Upper lobe of left lung (tissue), 6 donors: ENCODE measurements around the gene PITPNM1. TPM values are rescaled to one million over a fixed set of nuclear protein-coding genes. Genes with fewer than 3 reads are reported as not detected.
A peak's percentile ranks its signal among the peaks of the same experiment; 100 is the strongest.
"Not testable (repeated sequence)": the region's sequence is repeated elsewhere in the genome, so short reads cannot be mapped to it uniquely, and the experiment has no call there.

Experiments
- ATAC-seq, 2 donors: fragments of 200-7000 bp; cut with Tn5 transposase; one replicate each; pipeline ENCODE4 v1.9.1; 2022; ENCODE audit warnings: mild to moderate bottlenecking in 2 of 2, moderate library complexity in 2 of 2; ENCODE audit not compliant: low FRiP score in 2 of 2
- DNase-seq, 2 donors: peaks; one replicate each; pipeline ENCODE4 v3.0.0-alpha.2; 2019 to 2020
- H3K27ac ChIP-seq, 4 donors: fragments of 200-600 bp; sonication (generic); one replicate each; pipeline ENCODE4 v1.5.1; 2016 to 2019
- H3K27me3 ChIP-seq, 4 donors: fragments of 200-600 bp; sonication (generic); one replicate each; pipeline ENCODE4 v1.5.1; 2017 to 2019
- H3K36me3 ChIP-seq, 4 donors: fragments of 200-600 bp; sonication (generic); one replicate each; pipeline ENCODE4 v1.5.1; 2016 to 2019
- H3K4me1 ChIP-seq, 4 donors: fragments of 200-600 bp; sonication (generic); one replicate each; pipeline ENCODE4 v1.5.1; 2018 to 2019
- H3K4me3 ChIP-seq, 4 donors: fragments of 200-600 bp; sonication (generic); one replicate each; pipeline ENCODE4 v1.5.1; 2017 to 2019; ENCODE audit warnings: mild to moderate bottlenecking in 2 of 4, moderate library complexity in 1 of 4
- H3K9me3 ChIP-seq, 4 donors: fragments of 200-600 bp; sonication (generic); one replicate each; pipeline ENCODE4 v1.5.1; 2018 to 2019
- EP300 ChIP-seq, 4 donors: sonication (generic); formaldehyde crosslinking; IDR thresholded peaks; one replicate each; pipeline ENCODE4 v1.5.1; 2017; ENCODE audit warnings: antibody characterized with exemption in 4 of 4, control low read depth in 2 of 4
- POLR2A ChIP-seq, 4 donors: fragments of 450-650 bp; IDR thresholded peaks; one replicate each; pipeline ENCODE4 v1.5.1; 2016 to 2017; ENCODE audit warnings: antibody characterized with exemption in 4 of 4, mild to moderate bottlenecking in 2 of 4
- POLR2AphosphoS5 ChIP-seq, 2 donors: sonication (generic); formaldehyde crosslinking; IDR thresholded peaks; one replicate each; pipeline ENCODE4 v1.5.1; 2017; ENCODE audit warnings: antibody characterized with exemption in 2 of 2
- WGBS, 2 donors: methylation state at CpG; one replicate each; pipeline ENCODE4 v1.1.5; 2017 to 2018; 5-methylcytosine and 5-hydroxymethylcytosine counted together
- total RNA-seq, 6 donors: library from RNA; depleted of rRNA in 4 of 6; stranded (reverse); fragments of >200 nt in 4 of 6; gene quantifications; one replicate each; pipeline versions ENCODE4 v1.1.0 to v1.2.1, GENCODE V29; 2016 to 2021
- TF ChIP-seq, protein P1 (sequence below), 6 experiments: fragments of 450-650 bp in 4 of 6; fragments of 200-600 bp in 2 of 6; sonication (generic) in 2 of 6; IDR thresholded peaks; one replicate each; pipeline ENCODE4 v1.5.1; 2016 to 2019; ENCODE audit warnings: antibody characterized with exemption in 6 of 6
- donor health status: DM: no; HTN: no; CAD: no; lungs with moderate emphysema.
- donor health status: DM: no; HTN: yes; CAD: no; lungs with severe emphysema.

PITPNM1 gene
- total RNA-seq, 6 donors from 2014 or later: 32.0 to 90.1 (median 40.7) TPM

DNA sequence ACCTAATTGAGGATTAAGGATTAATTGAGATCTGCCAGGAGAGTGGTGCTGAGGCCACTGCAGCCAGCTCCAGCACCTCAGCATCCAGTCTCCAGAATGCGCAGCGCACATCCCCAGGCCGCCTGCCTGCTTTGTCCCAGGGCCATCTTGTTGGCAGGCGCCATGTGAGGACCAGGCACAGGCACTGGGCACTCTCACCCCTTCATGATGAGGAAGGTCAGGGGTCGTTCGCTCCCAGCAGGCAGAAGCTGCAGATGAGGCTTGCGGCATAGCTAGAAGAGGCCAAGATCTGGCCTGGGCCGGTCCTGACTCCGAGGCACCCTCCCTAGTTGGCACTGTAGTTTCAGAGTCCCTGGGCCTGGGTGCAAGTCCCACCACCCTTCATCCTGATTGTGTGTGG is 11.6 kb upstream of the PITPNM1 start:
- 98% methylated on average over 9 of the region's 9 CpGs; no CpG with 5 or more reads in 1 of the 2 donors for WGBS, 2 donors
- no peaks in the 10 kb centered on the region for H3K27me3 ChIP-seq
- no peaks in the 10 kb centered on the region for H3K9me3 ChIP-seq
- no peak overlapping the region for H3K27ac ChIP-seq
- TF ChIP-seq POLR2AphosphoS5 (IDR thresholded peaks at IDR 0.05): no peak
- TF ChIP-seq EP300 (IDR thresholded peaks at IDR 0.05): no peak
- TF ChIP-seq POLR2A (IDR thresholded peaks at IDR 0.05): no peak
- TF ChIP-seq, protein P1, sequence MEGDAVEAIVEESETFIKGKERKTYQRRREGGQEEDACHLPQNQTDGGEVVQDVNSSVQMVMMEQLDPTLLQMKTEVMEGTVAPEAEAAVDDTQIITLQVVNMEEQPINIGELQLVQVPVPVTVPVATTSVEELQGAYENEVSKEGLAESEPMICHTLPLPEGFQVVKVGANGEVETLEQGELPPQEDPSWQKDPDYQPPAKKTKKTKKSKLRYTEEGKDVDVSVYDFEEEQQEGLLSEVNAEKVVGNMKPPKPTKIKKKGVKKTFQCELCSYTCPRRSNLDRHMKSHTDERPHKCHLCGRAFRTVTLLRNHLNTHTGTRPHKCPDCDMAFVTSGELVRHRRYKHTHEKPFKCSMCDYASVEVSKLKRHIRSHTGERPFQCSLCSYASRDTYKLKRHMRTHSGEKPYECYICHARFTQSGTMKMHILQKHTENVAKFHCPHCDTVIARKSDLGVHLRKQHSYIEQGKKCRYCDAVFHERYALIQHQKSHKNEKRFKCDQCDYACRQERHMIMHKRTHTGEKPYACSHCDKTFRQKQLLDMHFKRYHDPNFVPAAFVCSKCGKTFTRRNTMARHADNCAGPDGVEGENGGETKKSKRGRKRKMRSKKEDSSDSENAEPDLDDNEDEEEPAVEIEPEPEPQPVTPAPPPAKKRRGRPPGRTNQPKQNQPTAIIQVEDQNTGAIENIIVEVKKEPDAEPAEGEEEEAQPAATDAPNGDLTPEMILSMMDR (IDR thresholded peaks at IDR 0.05): no peak
- H3K36me3 ChIP-seq: no peaks in the 10 kb centered on the region
- ATAC-seq (no peak), DNase-seq (no peak)
- H3K4me1 ChIP-seq: no peaks in the 10 kb centered on the region
- H3K4me3 ChIP-seq: no peak overlapping the region

GRCh38 chr11:67514116-67514515 is 9.0 kb upstream of the PITPNM1 start:
- Histone ChIP-seq H3K36me3 (no peaks in the 10 kb centered on the region), H3K27me3 (no peaks in the 10 kb centered on the region), H3K27ac (no peak overlapping the region), H3K4me3 (no peak overlapping the region), H3K9me3 (no peaks in the 10 kb centered on the region), H3K4me1 (peaks cover 0 to 1% (median under 1%) of the 10 kb centered on the region in 4 donors)
- no peak for TF ChIP-seq EP300 (IDR thresholded peaks at IDR 0.05)
- TF ChIP-seq POLR2AphosphoS5 (IDR thresholded peaks at IDR 0.05): no peak
- TF ChIP-seq POLR2A (IDR thresholded peaks at IDR 0.05): no peak
- peak in 1 of 2 donors; percentile 9 for DNase-seq
- WGBS, 2 donors: 76 to 80% methylated on average over 7 of the region's 7 CpGs
- no peak for ATAC-seq

DNA sequence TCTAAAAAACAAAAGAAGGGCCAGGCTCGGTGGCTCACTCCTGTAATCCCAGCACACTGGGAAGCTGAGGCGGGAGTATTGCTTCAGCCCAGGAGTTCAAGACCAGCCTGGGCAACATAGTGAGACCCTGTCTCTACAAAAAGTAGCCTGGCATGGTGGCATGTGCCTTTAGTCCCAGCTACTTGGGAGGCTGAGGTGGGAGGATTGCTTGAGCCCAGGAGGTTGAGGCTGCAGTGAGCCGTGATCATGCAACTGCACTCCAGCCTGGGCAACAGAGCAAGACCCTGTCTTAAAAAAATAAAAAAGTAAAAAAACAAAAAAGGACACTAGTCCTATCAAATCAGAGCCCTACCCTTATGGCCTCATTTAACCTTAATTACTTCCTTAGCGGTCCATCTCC is 6.4 kb upstream of the PITPNM1 start:
- ATAC-seq, H3K27ac ChIP-seq, H3K36me3 ChIP-seq, H3K9me3 ChIP-seq, DNase-seq, H3K4me3 ChIP-seq, H3K27me3 ChIP-seq: not testable (repeated sequence)
- peaks cover 13 to 19% (median 16%) of the 10 kb centered on the region in 4 donors for H3K4me1 ChIP-seq
- 91 to 98% methylated on average over 4 of the region's 4 CpGs for WGBS, 2 donors

- WGBS, 2 donors: 44% methylated on average over 3 of the region's 3 CpGs
- no peak for TF ChIP-seq POLR2A (IDR thresholded peaks at IDR 0.05)
- TF ChIP-seq, protein P1 (IDR thresholded peaks at IDR 0.05): no peak
- no peak for TF ChIP-seq POLR2AphosphoS5 (IDR thresholded peaks at IDR 0.05)
- TF ChIP-seq EP300 (IDR thresholded peaks at IDR 0.05): no peak
- H3K4me3 ChIP-seq: no peak overlapping the region
- ATAC-seq (no peak), DNase-seq (no peak)
- no peak overlapping the region for H3K27ac ChIP-seq
- H3K36me3 ChIP-seq: peaks cover 0 to 6% (median 5%) of the 10 kb centered on the region in 4 donors
- peaks cover 27 to 35% (median 31%) of the 10 kb centered on the region in 4 donors for H3K4me1 ChIP-seq
- H3K27me3 ChIP-seq: no peaks in the 10 kb centered on the region
- H3K9me3 ChIP-seq: no peaks in the 10 kb centered on the region
Measured at GRCh38 chr11:67510023-67510345, 4.8 kb upstream of the PITPNM1 start.

- Histone ChIP-seq H3K4me3 (peak overlapping the region; percentile 69 to 96 (median 78)), H3K4me1 (peaks cover 33 to 49% (median 40%) of the 10 kb centered on the region in 4 donors), H3K27me3 (no peaks in the 10 kb centered on the region), H3K36me3 (peaks cover 0 to 6% (median 5%) of the 10 kb centered on the region in 4 donors), H3K9me3 (no peaks in the 10 kb centered on the region), H3K27ac (peak overlapping the region; percentile 95 to 99 (median 98))
- ATAC-seq (peak; percentile 71 to 75), DNase-seq (peak; percentile 99 to 100)
- 1 to 2% methylated on average over 17 to 40 of the region's 57 CpGs for whole genome bisulfite sequencing, 2 donors
- no peak for TF ChIP-seq EP300 (IDR thresholded peaks at IDR 0.05)
- TF ChIP-seq POLR2A (IDR thresholded peaks at IDR 0.05): peak in 2 of 4 donors; percentile 76 to 88
- TF ChIP-seq, protein P1 (IDR thresholded peaks at IDR 0.05): peak in 2 of 6 experiments; percentile 6 to 24
- TF ChIP-seq POLR2AphosphoS5 (IDR thresholded peaks at IDR 0.05): peak; percentile 61 to 87
Measured at GRCh38 chr11:67508486-67509121, 3.4 kb upstream of the PITPNM1 start.
